Measurements from ENCODE around the gene SLC28A3.
"Not testable (repeated sequence)": the region's sequence is repeated elsewhere in the genome, so short reads cannot be mapped to it uniquely, and the experiment has no call there.

SLC28A3 gene

DNA sequence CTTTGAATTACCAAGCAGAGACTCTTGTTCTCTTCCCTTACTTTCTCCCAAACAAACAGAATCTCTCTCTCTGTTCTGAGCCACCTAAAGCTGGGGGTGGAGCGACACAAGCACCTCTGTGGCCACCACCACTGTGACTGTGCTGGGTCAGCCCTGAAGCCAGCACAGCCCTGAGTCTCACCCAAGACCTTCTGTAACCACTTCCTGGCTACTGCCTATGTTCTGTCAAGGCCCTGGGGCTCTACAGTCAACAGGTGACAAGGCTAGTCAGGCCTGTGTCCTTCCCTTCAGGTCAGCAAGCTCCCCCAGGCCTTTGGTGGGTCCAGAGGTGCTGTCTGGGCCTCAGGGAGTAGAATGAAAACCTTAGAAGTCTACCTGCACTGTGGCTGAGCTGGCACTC, 26.1 kb upstream of the SLC28A3 start:
- no peak for TF ChIP-seq ZNF274 (IDR thresholded peaks at IDR 0.05; ENCODE audit: low read depth, low read length)

GRCh38 chr9:84364894-84365490, 24.4 kb upstream of the SLC28A3 start:
- H3K4me3 ChIP-seq (ENCODE audit: low read length) = not testable (repeated sequence)

More for the DNA sequence above, 26.1 kb upstream of the SLC28A3 start:
- H3K4me3 ChIP-seq (ENCODE audit: low read length) = no peak overlapping the region

- TF ChIP-seq ZNF274 (IDR thresholded peaks at IDR 0.05; ENCODE audit: low read depth, low read length) = no peak
- H3K4me3 ChIP-seq (ENCODE audit: low read length) = no peak overlapping the region
These were observed 21.1 kb upstream of the SLC28A3 start for GRCh38 chr9:84361645-84362044.

DNA sequence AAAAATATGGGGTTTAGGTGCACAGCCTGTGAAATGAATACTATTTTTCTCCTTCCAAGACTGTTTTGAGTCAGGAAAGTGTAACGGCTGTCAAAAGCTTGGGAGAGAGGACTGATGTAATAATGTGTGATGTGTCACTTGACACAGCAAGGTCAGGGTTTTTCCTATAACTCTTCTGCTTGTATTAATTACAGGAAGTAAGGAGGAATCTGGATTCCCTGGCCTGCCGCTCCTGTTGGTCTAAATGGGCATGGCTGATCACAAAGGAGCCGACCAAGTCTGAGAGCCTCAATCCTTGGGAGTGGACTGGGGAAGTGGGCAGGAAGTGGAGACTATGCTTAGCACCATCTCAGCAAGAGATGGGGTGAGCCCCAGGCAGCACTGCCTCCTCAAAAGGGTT, 16.7 kb upstream of the SLC28A3 start:
- TF ChIP-seq ZNF274 (IDR thresholded peaks at IDR 0.05; ENCODE audit: low read depth, low read length) = no peak
- no peak overlapping the region for H3K4me3 ChIP-seq (ENCODE audit: low read length)

DNA sequence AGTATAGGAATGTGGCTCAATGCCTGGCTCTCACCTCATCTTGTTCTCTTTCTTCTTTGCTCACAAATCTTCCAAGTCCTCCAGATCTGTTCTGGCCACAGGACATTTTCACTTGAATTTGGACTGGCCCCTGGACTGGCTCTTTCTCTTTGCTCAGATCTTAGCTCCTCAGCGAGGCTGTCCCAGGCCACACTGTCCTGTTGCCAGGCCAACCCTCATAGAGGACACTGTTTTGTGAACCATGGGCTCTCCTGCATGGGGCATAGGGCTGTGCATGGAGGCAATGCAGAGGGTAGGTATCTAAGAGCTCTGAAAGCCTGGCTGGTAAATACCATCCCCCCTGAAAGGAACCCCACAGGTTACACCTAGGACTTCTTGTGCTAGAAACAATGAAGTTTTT, 13.5 kb upstream of the SLC28A3 start:
- no peak for TF ChIP-seq ZNF274 (IDR thresholded peaks at IDR 0.05; ENCODE audit: low read depth, low read length)
- H3K4me3 ChIP-seq (ENCODE audit: low read length) = no peak overlapping the region

DNA sequence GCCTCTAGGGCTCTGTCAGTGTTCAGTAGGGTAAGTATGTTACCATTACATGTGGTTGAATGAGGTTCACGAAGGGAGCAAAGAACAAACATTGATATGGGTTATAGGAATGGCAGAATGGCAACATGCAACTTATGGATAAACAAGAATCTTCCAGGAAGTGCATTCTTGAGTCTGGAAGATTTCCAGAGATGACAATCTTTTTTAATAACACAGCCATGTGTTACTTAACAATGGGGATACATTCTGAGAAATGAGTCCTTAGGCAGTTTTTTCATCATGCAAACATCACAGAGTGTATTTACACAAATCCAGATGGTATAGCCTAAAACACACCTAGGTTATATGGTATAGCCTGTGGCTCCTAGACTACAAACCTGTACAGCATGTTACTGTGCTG, 9.1 kb upstream of the SLC28A3 start:
- no peak for TF ChIP-seq ZNF274 (IDR thresholded peaks at IDR 0.05; ENCODE audit: low read depth, low read length)
- H3K4me3 ChIP-seq (ENCODE audit: low read length) = no peak overlapping the region

- H3K4me3 ChIP-seq (ENCODE audit: low read length) = no peak overlapping the region
- TF ChIP-seq ZNF274 (IDR thresholded peaks at IDR 0.05; ENCODE audit: low read depth, low read length) = no peak
These were observed 2.6 kb upstream of the SLC28A3 start for GRCh38 chr9:84343111-84343521.

DNA sequence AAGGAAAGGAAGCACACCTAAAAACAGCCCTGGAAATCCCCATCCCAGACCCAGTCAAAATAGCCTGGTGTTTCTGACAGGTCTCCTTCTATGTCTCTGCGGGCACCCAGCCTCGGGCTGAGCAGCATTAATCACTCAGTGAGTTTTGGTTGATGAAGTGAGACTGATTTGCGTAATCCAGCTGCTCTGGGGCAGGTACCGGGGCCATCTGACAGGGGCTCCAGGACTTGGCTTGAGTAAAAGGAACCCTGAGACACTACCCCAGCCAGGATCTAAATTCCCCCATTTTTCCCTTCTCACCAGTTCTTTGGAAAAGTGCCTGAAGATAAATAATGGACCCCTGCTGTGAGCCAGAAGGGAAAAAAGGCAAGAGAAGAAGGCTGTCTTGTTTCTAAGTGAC, 596 bp downstream of the SLC28A3 start:
- no peak overlapping the region for H3K4me3 ChIP-seq (ENCODE audit: low read length)
- TF ChIP-seq ZNF274 (IDR thresholded peaks at IDR 0.05; ENCODE audit: low read depth, low read length) = no peak

DNA sequence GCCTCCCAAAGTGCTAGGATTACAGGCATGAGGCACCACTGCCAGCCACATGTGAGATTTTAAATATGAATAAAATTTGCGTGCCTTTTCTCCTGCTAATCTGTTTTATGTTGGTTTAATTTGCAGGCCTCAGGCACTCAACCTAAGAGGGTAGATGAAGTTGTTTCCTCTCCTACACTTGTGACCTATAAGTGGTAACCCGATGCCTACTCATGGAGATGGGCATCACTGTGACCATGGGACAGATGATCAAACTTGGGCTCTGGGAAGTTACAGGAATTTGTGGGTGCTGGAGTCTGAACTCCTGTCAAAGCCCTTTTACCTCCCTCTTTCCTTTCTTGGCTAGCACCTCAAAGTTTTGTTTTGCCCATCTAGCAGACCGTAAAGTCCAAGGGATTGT, 1.1 kb downstream of the SLC28A3 start:
- TF ChIP-seq ZNF274 (IDR thresholded peaks at IDR 0.05; ENCODE audit: low read depth, low read length) = no peak

GRCh38 chr9:84338792-84339191, 1.8 kb downstream of the SLC28A3 start:
- TF ChIP-seq ZNF274 (IDR thresholded peaks at IDR 0.05; ENCODE audit: low read depth, low read length) = no peak
- no peak overlapping the region for H3K4me3 ChIP-seq (ENCODE audit: low read length)

More for the DNA sequence above, 1.1 kb downstream of the SLC28A3 start:
- no peak overlapping the region for H3K4me3 ChIP-seq (ENCODE audit: low read length)

DNA sequence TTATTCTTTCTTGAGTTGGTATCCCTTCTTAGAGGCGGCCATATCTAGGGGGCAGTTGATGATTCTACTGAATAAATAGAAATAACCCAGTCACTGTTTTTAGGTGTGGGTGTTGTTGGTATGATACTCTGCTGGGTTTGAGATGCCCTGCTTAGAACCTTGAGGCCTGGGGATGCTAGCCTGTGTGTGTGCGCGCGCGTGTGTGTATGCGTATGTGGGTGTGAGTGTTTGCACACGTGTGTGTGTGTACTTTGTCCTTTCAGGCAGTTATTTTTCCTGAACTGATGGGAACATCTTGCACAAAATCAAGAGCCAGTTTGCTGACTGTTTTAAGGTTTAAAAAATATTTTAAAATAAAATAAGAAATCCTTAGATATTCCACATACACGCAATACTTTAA, 3.3 kb downstream of the SLC28A3 start:
- no peak for TF ChIP-seq ZNF274 (IDR thresholded peaks at IDR 0.05; ENCODE audit: low read depth, low read length)
- no peak overlapping the region for H3K4me3 ChIP-seq (ENCODE audit: low read length)

- no peak overlapping the region for H3K4me3 ChIP-seq (ENCODE audit: low read length)
- no peak for TF ChIP-seq ZNF274 (IDR thresholded peaks at IDR 0.05; ENCODE audit: low read depth, low read length)
These were observed 9.3 kb downstream of the SLC28A3 start for GRCh38 chr9:84331119-84331809.

DNA sequence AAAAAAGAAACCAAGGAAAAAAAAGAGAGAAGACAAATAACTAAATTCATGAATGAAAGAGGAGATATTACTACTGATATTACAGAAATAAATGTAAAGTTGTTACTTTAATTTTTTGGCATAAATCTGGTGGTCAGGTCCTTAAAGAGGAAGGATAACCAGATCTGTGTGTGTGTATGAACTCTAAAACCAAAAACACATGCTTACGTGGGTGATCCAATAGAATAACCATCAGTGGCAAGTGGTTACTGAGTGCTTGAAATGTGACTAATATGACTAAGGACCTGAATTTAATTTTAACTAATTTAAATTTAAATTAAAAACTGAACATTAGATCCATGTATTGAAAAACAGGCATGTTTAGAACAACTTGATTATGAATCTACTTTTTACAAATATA, 10.3 kb downstream of the SLC28A3 start:
- TF ChIP-seq ZNF274 (IDR thresholded peaks at IDR 0.05; ENCODE audit: low read depth, low read length) = no peak
- H3K4me3 ChIP-seq (ENCODE audit: low read length) = no peak overlapping the region

GRCh38 chr9:84327184-84327583, 13.4 kb downstream of the SLC28A3 start:
- no peak overlapping the region for H3K4me3 ChIP-seq (ENCODE audit: low read length)
- no peak for TF ChIP-seq ZNF274 (IDR thresholded peaks at IDR 0.05; ENCODE audit: low read depth, low read length)

- no peak overlapping the region for H3K4me3 ChIP-seq (ENCODE audit: low read length)
- TF ChIP-seq ZNF274 (IDR thresholded peaks at IDR 0.05; ENCODE audit: low read depth, low read length) = no peak
These were observed 15.1 kb downstream of the SLC28A3 start for GRCh38 chr9:84325347-84325973.

Data from GM08714 (cell line).